BE2C (cell line): Measurements from ENCODE around the gene TMTC2.
"Not testable (repeated sequence)": the region's sequence is repeated elsewhere in the genome, so short reads cannot be mapped to it uniquely, and the experiment has no call there.

ENCODE experiments used
- DNase-seq: peaks from one replicate; pipeline ENCODE4 v3.0.0-alpha.2; 2020
- H3K27me3 ChIP-seq: fragments of 250-450 bp; sonication (Bioruptor Pico); 2 replicates; pipeline ENCODE4 v1.5.1; 2020; ENCODE audit warnings: mild to moderate bottlenecking
- H3K36me3 ChIP-seq: fragments of 250-450 bp; sonication (Bioruptor Pico); 2 replicates; pipeline ENCODE4 v1.5.1; 2020; ENCODE audit warnings: mild to moderate bottlenecking
- H3K4me1 ChIP-seq: fragments of 250-450 bp; sonication (Bioruptor Pico); 2 replicates; pipeline ENCODE4 v1.5.1; 2020
- H3K4me3 ChIP-seq: 2 replicates; pipeline ENCODE4 v1.5.1; 2011; ENCODE audit warnings: low read depth, low read length
- H3K9me3 ChIP-seq: fragments of 250-450 bp; sonication (Bioruptor Pico); 2 replicates; pipeline ENCODE4 v1.5.1; 2020
- TF ChIP-seq, protein P1 (sequence below): IDR thresholded peaks from 2 replicates; pipeline ENCODE4 v1.5.1; 2012; ENCODE audit warnings: mild to moderate bottlenecking, low read depth, low read length

Gene TMTC2

DNA sequence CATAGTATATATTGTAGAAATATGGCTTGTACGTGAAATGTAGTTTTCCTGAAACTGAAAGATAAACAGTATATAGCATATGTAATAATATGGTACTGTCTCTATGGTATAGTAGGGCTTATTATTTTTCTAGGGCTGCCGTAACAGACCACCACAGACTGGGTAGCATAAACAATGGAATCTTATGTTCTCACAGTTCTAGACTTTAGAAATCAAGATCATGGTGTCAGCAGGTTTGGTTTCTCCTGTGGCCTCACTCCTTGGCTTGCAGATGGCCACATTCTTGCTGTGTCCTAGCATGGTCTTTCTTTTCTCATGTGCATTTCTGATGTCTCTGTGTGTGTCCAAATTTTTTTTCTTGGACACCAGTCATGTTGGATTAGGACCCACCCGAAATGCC, 155.8 kb downstream of the TMTC2 start:
- no peak for DNase-seq
- H3K27me3 ChIP-seq, result no peaks in the 10 kb centered on the region
- H3K36me3 ChIP-seq, result no peaks in the 10 kb centered on the region
- peaks cover 7% of the 10 kb centered on the region for H3K4me1 ChIP-seq
- no peak overlapping the region for H3K4me3 ChIP-seq
- H3K9me3 ChIP-seq, result no peaks in the 10 kb centered on the region
- TF ChIP-seq, protein P1, sequence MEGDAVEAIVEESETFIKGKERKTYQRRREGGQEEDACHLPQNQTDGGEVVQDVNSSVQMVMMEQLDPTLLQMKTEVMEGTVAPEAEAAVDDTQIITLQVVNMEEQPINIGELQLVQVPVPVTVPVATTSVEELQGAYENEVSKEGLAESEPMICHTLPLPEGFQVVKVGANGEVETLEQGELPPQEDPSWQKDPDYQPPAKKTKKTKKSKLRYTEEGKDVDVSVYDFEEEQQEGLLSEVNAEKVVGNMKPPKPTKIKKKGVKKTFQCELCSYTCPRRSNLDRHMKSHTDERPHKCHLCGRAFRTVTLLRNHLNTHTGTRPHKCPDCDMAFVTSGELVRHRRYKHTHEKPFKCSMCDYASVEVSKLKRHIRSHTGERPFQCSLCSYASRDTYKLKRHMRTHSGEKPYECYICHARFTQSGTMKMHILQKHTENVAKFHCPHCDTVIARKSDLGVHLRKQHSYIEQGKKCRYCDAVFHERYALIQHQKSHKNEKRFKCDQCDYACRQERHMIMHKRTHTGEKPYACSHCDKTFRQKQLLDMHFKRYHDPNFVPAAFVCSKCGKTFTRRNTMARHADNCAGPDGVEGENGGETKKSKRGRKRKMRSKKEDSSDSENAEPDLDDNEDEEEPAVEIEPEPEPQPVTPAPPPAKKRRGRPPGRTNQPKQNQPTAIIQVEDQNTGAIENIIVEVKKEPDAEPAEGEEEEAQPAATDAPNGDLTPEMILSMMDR, result no peak

DNA sequence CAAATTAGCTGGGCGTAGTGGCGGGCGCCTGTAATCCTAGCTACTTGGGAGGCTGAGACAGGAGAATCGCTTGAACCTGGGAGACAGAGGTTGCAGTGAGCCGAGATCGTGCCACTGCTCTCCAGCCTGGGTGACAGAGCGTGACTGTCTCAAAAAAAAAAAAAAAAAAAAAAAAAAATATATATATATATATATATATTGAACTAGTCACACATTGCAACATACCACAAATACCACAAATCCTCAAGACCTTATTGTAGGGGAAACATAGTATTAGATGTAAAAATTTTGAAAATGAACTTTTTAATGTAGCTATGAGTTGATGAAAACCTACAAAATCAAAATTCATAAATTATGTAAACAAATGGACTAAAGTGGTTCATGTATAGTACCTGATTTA, 158.4 kb downstream of the TMTC2 start:
- not testable (repeated sequence) for H3K36me3 ChIP-seq, H3K4me1 ChIP-seq, DNase-seq, H3K27me3 ChIP-seq, H3K9me3 ChIP-seq, H3K4me3 ChIP-seq

DNA sequence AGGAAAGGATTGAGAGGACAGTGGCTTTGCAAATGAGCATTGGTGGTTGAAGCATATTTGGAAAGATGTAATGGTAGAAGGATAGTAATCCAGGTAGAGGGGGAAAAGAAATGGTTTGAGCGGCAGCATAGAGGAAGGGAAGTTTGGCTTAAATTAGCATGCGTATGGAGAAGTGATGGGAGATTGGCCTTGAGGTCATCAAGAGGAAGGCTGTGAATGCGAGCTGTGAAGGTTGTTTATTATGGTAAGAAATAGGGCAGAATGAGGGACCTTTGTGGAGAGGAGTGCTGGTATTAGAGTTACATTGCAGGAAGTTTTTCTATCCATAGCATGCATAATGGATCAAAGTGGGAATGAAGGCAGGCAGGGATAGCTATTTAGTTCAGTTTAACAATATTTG, 162.1 kb downstream of the TMTC2 start:
- Histone ChIP-seq H3K4me1 (no peaks in the 10 kb centered on the region), H3K4me3 (no peak overlapping the region), H3K9me3 (no peaks in the 10 kb centered on the region), H3K27me3 (no peaks in the 10 kb centered on the region), H3K36me3 (no peaks in the 10 kb centered on the region)
- TF ChIP-seq, protein P1, result no peak
- DNase-seq, result no peak

- no peaks in the 10 kb centered on the region for H3K9me3 ChIP-seq
- TF ChIP-seq, protein P1, result no peak
- no peaks in the 10 kb centered on the region for H3K36me3 ChIP-seq
- no peaks in the 10 kb centered on the region for H3K27me3 ChIP-seq
- H3K4me3 ChIP-seq, result no peak overlapping the region
- no peak for DNase-seq
- H3K4me1 ChIP-seq, result no peaks in the 10 kb centered on the region
Measured at GRCh38 chr12:82852529-82852928, 165.8 kb downstream of the TMTC2 start.

- Histone ChIP-seq H3K4me3 (no peak overlapping the region), H3K27me3 (no peaks in the 10 kb centered on the region), H3K4me1 (peaks cover under 1% of the 10 kb centered on the region), H3K9me3 (no peaks in the 10 kb centered on the region), H3K36me3 (no peaks in the 10 kb centered on the region)
- TF ChIP-seq, protein P1, result no peak
- no peak for DNase-seq
Measured at GRCh38 chr12:82855872-82856271, 169.2 kb downstream of the TMTC2 start.

GRCh38 chr12:82857276-82857675, 170.6 kb downstream of the TMTC2 start:
- no peak for DNase-seq
- H3K27me3 ChIP-seq, result no peaks in the 10 kb centered on the region
- no peaks in the 10 kb centered on the region for H3K36me3 ChIP-seq
- no peak overlapping the region for H3K4me3 ChIP-seq
- no peaks in the 10 kb centered on the region for H3K9me3 ChIP-seq
- TF ChIP-seq, protein P1, result no peak
- peaks cover 7% of the 10 kb centered on the region for H3K4me1 ChIP-seq

DNA sequence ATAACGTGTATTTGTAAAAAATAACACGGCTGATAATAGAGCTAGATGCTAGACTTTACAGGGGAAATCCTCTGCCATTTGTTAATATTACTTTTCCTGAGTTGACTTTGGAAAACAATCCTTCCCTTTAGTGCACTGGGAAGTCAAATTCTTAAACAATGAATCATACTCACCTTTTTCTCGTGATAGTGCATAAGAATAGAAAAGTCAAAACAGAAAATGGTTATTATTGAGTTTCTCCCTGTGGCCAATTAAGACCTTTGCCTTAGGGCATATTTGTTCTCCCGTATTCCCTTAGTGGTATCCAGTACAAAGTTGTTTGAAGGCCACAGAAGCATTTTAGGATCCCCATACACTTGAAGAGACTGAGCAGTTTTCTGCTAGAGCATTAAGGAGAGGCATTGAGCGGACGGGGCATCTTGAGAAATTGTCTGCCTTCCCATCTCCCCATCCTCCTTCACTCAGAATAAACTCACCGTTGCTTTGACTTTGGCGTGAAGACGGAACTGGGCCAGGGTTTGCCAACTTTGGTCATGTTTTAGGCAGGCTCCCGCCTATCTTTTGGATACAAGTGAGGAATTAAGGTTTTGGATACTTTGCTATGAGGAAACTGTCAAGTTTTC, 171.3 kb downstream of the TMTC2 start:
- Histone ChIP-seq H3K4me3 (no peak overlapping the region), H3K36me3 (no peaks in the 10 kb centered on the region), H3K9me3 (no peaks in the 10 kb centered on the region), H3K4me1 (peaks cover 11% of the 10 kb centered on the region), H3K27me3 (no peaks in the 10 kb centered on the region)
- TF ChIP-seq, protein P1, result no peak
- DNase-seq, result no peak
